Calu3 (cell line): ENCODE data around the gene SLC24A3. TPM values are rescaled to one million over a fixed set of nuclear protein-coding genes. Genes with fewer than 3 reads are reported as not detected.

ENCODE experiments used
- BruUV-seq: library from RNA; stranded (reverse); fragments of 400-500 nt; replicated peaks from 2 replicates; lab custom pipeline; 2021; lab: Mats Ljungman, UMichigan
- CTCF ChIA-PET: fragments of 300-600 bp; sonication (Branson Sonifier 250); formaldehyde crosslinking; loops from one replicate; lab custom pipeline; 2022; ENCODE audit warnings: antibody characterized with exemption; lab: Charles Lee
- DNase-seq: peaks from one replicate; pipeline ENCODE4 v3.0.0; 2022
- H3K27ac Mint-ChIP-seq: one replicate; pipeline ENCODE4 v1.8.0; 2022; ENCODE audit warnings: mixed read lengths; ENCODE audit not compliant: unreplicated experiment
- H3K27me3 Mint-ChIP-seq: one replicate; pipeline ENCODE4 v1.8.0; 2022; ENCODE audit warnings: mixed read lengths; ENCODE audit not compliant: unreplicated experiment
- H3K36me3 Mint-ChIP-seq: one replicate; pipeline ENCODE4 v1.8.0; 2022; ENCODE audit warnings: mild to moderate bottlenecking, moderate library complexity, mixed read lengths; ENCODE audit not compliant: insufficient read depth, unreplicated experiment
- H3K4me1 Mint-ChIP-seq: one replicate; pipeline ENCODE4 v1.8.0; 2022; ENCODE audit warnings: mild to moderate bottlenecking, low read depth, mixed read lengths; ENCODE audit not compliant: unreplicated experiment
- H3K4me3 Mint-ChIP-seq: one replicate; pipeline ENCODE4 v1.8.0; 2022; ENCODE audit warnings: mild to moderate bottlenecking, low read depth, moderate library complexity, mixed read lengths; ENCODE audit not compliant: unreplicated experiment
- H3K9me3 Mint-ChIP-seq: one replicate; pipeline ENCODE4 v1.8.0; 2022; ENCODE audit warnings: low read depth, mixed read lengths; ENCODE audit not compliant: unreplicated experiment
- CTCF ChIP-seq: fragments of 200-600 bp; IDR thresholded peaks from one replicate; pipeline ENCODE4 v1.8.0; 2022; ENCODE audit warnings: antibody characterized with exemption; ENCODE audit not compliant: unreplicated experiment
- intact Hi-C: fragments of 100-400 bp; cut with micrococcal nuclease; formaldehyde crosslinking; loops from one replicate; pipeline ENCODE4 v1.10.0; 2022; ENCODE audit not compliant: unreplicated experiment
- total RNA-seq: library from RNA; stranded (reverse); gene quantifications from 2 replicates; pipeline ENCODE4 v1.2.3, GENCODE V29; 2022

The SLC24A3 gene
- total RNA-seq, 1 experiment from 2014 or later, result not detected

- intact Hi-C loops, result no loop called here
- Mint-ChIP-seq H3K4me1 (no peaks in the 10 kb centered on the region), H3K27ac (no peak overlapping the region), H3K36me3 (no peaks in the 10 kb centered on the region), H3K9me3 (no peaks in the 10 kb centered on the region), H3K4me3 (no peak overlapping the region), H3K27me3 (peaks cover 12% of the 10 kb centered on the region)
- no peak for TF ChIP-seq CTCF
- CTCF ChIA-PET, result no interaction called here
- no peak for DNase-seq
- no TSS peak for BruUV-seq
Observed at GRCh38 chr20:19423900-19424620, 211.6 kb downstream of the SLC24A3 start.

GRCh38 chr20:19426356-19426755 is 213.9 kb downstream of the SLC24A3 start:
- Mint-ChIP-seq H3K27ac (no peak overlapping the region), H3K9me3 (no peaks in the 10 kb centered on the region), H3K4me1 (no peaks in the 10 kb centered on the region), H3K4me3 (no peak overlapping the region), H3K27me3 (peaks cover 12% of the 10 kb centered on the region), H3K36me3 (no peaks in the 10 kb centered on the region)
- no peak for DNase-seq
- BruUV-seq, result no TSS peak
- intact Hi-C loops, result no loop called here
- TF ChIP-seq CTCF, result no peak
- CTCF ChIA-PET, result no interaction called here

GRCh38 chr20:19427480-19427879 is 215.0 kb downstream of the SLC24A3 start:
- no peak for TF ChIP-seq CTCF
- no TSS peak for BruUV-seq
- intact Hi-C loops, result no loop called here
- H3K9me3 Mint-ChIP-seq, result no peaks in the 10 kb centered on the region
- CTCF ChIA-PET, result no interaction called here
- DNase-seq, result no peak
- H3K27me3 Mint-ChIP-seq, result peaks cover 12% of the 10 kb centered on the region
- H3K36me3 Mint-ChIP-seq, result no peaks in the 10 kb centered on the region
- no peak overlapping the region for H3K4me3 Mint-ChIP-seq
- H3K4me1 Mint-ChIP-seq, result no peaks in the 10 kb centered on the region
- H3K27ac Mint-ChIP-seq, result no peak overlapping the region

- Mint-ChIP-seq H3K36me3 (no peaks in the 10 kb centered on the region), H3K27me3 (peaks cover 12% of the 10 kb centered on the region), H3K9me3 (no peaks in the 10 kb centered on the region), H3K27ac (no peak overlapping the region), H3K4me1 (no peaks in the 10 kb centered on the region), H3K4me3 (no peak overlapping the region)
- TF ChIP-seq CTCF, result no peak
- BruUV-seq, result no TSS peak
- no peak for DNase-seq
- intact Hi-C loops, result no loop called here
- CTCF ChIA-PET, result no interaction called here
Observed at GRCh38 chr20:19427913-19428312, 215.5 kb downstream of the SLC24A3 start.
